GM19455 (cell line): ENCODE measurements around the gene CARD19.

ENCODE experiments used
- ATAC-seq: cut with Tn5 transposase; IDR thresholded peaks from one replicate; pipeline ENCODE4 v1.9.1; 2021; ENCODE audit not compliant: unreplicated experiment

Gene CARD19

DNA sequence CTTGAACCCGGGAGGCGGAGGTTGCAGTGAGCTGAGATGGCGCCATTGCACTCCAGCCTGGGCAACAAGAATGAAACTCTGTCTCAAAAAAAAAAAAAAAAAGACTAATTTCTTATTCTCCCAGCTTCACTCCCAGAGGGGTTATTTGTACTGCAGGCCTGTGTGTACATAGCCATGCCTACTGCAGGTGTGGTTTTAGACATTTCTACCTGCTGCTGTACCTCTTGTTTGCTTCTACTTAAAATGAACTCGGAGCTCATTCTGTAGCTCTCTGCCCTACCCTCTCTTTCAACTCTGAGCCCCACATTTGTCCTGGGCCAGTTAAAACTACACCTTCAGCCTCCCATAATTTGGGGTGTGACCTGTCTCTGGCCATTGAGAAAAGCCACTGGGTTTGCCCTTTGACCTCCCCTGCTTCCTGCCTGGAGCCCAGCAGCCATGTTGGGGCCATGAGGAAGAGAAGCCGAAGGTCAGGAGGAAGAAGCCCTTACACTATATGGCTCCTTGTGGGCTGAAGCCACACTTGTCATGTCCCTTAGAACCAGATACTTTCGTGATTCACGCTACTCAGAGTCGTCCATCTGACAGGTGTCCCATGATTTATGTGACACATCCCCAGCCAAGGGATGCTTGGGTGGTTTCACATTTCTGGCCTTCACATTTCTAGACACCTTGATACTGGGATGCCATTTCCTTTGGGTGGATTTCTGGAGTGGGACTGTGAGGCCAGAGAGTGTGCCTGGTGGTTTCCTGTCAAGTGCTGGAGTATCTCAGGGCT lies 9.4 kb upstream of the CARD19 start:
- ATAC-seq, result no peak

DNA sequence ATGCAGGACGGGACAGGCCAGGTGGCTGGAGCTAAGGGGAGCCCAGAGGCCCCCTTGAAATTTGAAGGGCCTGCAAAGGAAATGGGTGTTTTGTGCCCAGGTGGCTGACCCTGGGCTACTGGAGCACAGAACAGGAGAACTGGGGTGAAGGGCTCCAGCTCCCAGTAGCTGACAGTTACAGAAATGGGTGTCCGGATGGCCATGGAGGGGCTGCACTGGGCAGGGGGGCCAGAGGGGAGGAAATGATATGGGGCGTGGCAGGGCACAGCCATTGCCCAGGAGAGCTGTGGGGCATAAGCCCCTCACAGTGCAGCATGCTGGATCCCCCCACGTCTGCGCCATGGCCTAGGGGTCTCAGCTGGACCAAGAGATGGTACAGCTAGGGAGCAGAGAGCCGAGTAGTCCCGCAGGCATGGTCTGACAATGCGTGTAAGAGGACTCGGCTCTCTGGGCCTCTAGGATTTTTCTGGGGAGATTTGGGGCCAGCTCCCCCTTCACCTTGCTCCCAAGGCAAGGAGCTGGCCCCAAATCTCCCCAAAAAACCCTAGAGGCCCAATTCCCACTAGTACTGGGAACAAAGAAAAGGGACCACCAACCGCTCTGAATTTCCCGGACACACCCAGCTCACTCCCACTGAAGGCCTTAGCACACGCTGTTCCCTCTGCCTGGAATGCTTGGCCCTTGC lies 7.9 kb upstream of the CARD19 start:
- no peak for ATAC-seq

DNA sequence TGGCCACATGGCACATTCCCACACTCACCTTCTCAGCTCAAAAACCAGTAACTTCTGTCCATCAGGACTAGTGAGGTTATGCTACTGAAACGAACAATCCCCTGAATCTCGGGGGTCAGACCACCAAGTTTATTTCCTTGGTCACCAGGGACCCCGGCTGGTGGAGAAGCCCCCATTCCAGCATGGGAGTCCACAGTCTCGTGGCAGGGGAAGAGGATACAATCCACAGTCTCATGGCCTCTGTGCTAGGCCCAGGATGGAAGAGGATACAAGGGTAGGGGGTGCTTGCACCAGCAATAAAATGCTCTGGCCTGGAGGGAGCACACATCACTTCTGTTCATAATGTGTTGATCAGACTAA lies 7.4 kb upstream of the CARD19 start:
- ATAC-seq, result no peak

DNA sequence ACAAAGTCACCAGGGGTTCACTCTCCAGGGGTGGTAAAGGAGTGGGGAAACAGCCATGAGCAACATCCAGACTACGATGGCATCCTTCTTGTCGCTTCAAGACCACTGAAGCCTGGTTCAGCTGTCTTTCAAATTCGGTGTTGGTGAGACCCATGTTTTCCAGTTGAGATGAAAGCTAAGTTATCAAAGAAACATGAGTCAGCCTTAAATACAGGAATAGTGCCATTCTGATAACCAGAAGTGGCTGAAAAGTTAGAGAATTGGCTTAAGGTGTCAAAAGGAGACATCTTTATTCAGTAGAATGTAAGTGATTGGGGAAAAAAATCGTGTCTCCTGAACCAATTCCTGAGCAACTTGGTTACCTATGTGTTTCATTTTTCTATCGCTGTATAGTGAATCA lies 7.0 kb upstream of the CARD19 start:
- no peak for ATAC-seq

DNA sequence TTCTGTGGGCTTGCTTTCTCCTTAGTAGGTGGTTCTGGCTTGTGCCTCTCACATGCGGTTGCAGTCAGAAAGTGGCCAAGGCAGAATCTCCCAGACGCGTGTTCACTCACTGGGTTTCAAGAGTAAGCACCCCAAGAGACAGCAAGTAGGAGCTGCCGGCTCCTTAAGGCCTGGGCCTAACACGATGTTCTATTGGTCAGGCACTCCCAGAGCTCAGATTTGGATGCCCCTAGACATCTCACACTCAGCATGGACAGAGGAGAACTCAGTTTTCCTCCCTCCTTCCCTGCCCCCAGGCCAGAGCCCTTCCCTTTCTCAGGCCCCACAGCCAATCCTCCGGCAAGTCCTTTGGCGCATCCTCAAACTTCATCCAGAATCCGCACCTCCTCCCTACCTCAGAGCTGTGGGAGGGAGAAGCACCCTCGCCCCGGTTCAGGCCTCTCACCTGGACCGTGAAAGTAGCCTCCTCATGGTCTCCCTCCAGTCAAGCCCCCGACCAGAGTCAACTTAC lies 6.5 kb upstream of the CARD19 start:
- no peak for ATAC-seq

DNA sequence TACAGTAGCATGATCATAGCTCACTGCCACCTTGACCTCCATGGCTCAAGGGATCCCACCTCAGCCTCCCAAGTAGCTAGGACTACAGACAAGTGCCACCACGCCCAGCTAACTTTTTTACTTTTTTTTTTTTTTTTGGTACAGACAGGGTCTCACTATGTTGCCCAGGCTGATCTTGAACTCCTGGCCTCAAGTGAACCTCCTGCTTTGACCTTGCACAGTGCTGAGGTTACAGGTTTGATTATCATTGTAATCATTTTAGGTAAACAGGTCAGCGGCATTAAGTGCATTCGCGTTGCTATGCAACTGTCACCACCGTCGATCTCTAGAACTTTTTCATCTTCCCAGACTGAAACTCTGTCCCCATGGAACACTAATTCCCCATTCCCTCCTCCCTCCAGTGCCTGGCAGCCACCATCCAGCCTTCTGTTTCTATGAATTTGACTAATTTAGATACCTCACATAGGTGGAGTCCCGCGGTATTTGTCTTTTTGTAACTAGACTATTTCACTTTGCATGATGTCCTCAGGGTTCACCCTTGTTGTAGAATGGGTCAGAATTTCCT lies 5.8 kb upstream of the CARD19 start:
- ATAC-seq, result no peak

- ATAC-seq, result no peak
Observed at GRCh38 chr9:93091056-93091452, 5.0 kb upstream of the CARD19 start.

GRCh38 chr9:93091453-93092081 lies 4.5 kb upstream of the CARD19 start:
- ATAC-seq, result no peak

DNA sequence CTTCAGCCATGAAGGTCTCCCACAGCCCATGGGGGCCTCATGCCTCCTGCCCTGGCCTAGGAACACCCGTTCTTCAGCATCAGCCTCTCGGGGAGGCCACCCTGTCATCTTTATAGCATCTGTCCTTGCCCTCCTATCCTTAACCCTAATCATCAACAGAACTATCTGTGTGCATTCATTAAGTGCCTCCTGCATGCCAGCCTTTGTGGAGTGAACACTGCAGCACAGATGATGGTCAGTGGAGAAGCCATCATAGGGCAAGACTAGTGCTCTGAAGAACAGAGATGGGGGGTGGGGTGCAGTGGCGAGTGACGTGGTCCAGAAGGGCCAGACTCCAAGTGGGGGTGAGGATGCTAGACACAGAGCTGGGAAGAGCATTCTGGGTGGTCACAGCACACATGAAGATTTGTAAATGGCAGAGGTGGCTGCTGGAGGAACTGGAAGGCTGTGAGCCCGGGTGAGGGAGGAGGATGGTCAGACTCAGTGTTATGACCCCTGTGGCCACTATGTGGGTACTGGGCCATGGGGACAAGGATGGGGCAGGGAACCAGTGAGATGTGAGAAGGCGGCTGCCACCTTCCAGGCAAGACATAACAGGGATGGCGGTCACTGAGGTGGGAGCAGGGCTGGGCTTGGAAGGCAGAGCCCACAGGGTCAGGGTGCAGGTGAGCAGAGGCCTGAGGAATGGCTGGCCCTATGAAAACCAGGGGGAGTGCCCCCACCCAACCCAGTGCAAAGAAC lies 3.6 kb upstream of the CARD19 start:
- no peak for ATAC-seq

- ATAC-seq, result no peak
Observed at GRCh38 chr9:93093127-93093876, 2.7 kb upstream of the CARD19 start.

GRCh38 chr9:93093877-93094657 lies 1.9 kb upstream of the CARD19 start:
- no peak for ATAC-seq

DNA sequence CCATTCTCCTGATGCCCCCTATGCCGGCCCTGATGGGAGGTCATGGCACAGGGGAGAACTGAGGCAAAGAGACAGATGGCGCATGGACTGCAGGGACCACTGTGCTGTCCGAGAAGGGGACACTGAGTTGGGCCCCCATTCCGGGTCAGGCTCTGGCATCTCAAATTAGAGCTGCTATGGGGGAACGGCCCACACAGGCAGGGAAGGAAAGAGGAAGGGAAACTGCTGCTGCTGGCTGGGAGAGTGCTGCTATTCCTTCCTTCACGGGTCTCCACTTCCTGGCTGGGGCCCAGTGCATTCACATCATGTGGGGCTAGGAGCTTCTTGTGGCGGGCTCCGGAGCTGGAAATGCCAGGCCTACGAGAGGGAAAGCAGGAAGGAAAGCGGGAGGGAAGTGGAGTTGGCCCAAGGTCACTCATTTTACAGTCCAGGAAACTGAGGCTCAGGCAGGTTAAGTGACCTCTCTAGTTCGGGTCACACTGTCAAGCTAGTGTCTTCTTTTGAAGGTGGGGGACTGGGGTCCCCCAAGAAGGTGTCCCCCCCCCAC lies 1.3 kb upstream of the CARD19 start:
- ATAC-seq, result no peak

GRCh38 chr9:93095205-93096130 lies 549 bp upstream of the CARD19 start:
- ATAC-seq, result peak; percentile 57

DNA sequence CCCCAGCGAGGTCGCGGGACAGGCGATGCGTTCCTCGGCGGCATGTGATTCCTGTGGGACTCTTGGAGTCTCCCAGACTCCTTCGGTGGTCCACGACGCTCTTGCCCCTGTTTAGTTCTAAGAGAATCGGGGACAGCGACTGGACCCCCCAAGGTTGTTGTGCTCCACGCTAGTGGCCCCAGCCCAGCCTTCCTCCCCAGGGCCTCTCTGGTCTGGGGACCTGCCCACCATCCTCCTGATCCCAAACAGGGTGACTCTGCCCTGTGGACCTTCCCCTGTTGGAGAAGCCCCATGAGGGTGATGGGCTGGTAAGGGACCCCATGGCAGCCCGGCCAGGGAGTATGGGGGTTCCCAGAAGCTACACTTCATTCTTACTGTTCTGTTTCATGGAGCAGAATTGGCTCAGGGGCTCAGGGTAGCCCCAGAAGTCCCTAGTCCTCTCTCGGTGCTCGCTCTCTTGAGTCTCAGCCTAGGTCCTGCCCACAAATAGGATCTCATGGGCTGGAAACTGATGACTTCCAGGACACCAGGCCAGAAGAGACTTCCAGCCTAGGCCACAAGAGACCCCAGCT lies 880 bp downstream of the CARD19 start:
- no peak for ATAC-seq

GRCh38 chr9:93097511-93098201 lies 1.6 kb downstream of the CARD19 start:
- no peak for ATAC-seq

GRCh38 chr9:93098236-93098946 lies 2.4 kb downstream of the CARD19 start:
- no peak for ATAC-seq
